Peyer's patch (tissue), 4 donors: ENCODE measurements around the gene SYT9. TPM values are rescaled to one million over a fixed set of nuclear protein-coding genes. Genes with fewer than 3 reads are reported as not detected.
A peak's percentile ranks its signal among the peaks of the same experiment; 100 is the strongest.

Source experiments
- DNase-seq, 3 donors: peaks; one replicate each; pipeline ENCODE4 v3.0.0-alpha.2; 2017 to 2019
- H3K27ac ChIP-seq, 4 donors: fragments of 200-600 bp; sonication (generic); one replicate each; pipeline ENCODE4 v1.5.1; 2016 to 2019
- H3K27me3 ChIP-seq, 2 donors: fragments of 200-600 bp; sonication (generic); one replicate each; pipeline ENCODE4 v1.5.1; 2019
- H3K36me3 ChIP-seq, 3 donors: fragments of 200-600 bp; sonication (generic); one replicate each; pipeline ENCODE4 v1.5.1; 2016 to 2019
- H3K4me1 ChIP-seq, 4 donors: fragments of 200-600 bp; sonication (generic); one replicate each; pipeline ENCODE4 v1.5.1; 2016 to 2019
- H3K4me3 ChIP-seq, 4 donors: fragments of 200-600 bp; sonication (generic); 1 replicate in 3 of 4; 2 replicates in 1 of 4; pipeline ENCODE4 v1.5.1; 2016 to 2019; ENCODE audit warnings: mild to moderate bottlenecking in 1 of 4
- H3K9me3 ChIP-seq, 4 donors: fragments of 200-600 bp; sonication (generic); one replicate each; pipeline ENCODE4 v1.5.1; 2016 to 2019; ENCODE audit warnings: mild to moderate bottlenecking in 1 of 4
- POLR2A ChIP-seq, 2 donors: fragments of 450-650 bp; IDR thresholded peaks; one replicate each; pipeline ENCODE4 v1.5.1; 2017; ENCODE audit warnings: antibody characterized with exemption in 2 of 2, mild to moderate bottlenecking in 2 of 2, moderate library complexity in 2 of 2
- total RNA-seq, 4 donors: library from RNA; depleted of rRNA; stranded (reverse); fragments of >200 nt; gene quantifications; one replicate each; pipeline ENCODE4 v1.1.0, GENCODE V29; 2016
- TF ChIP-seq, protein P1 (sequence below), 6 experiments: fragments of 450-650 bp in 4 of 6; fragments of 200-600 bp in 2 of 6; sonication (generic) in 1 of 6; IDR thresholded peaks; one replicate each; pipeline ENCODE4 v1.5.1; 2017 to 2019; ENCODE audit warnings: antibody characterized with exemption in 6 of 6, mild to moderate bottlenecking in 3 of 6, moderate library complexity in 1 of 6

SYT9 gene
- total RNA-seq, 4 donors from 2014 or later: not detected

DNA sequence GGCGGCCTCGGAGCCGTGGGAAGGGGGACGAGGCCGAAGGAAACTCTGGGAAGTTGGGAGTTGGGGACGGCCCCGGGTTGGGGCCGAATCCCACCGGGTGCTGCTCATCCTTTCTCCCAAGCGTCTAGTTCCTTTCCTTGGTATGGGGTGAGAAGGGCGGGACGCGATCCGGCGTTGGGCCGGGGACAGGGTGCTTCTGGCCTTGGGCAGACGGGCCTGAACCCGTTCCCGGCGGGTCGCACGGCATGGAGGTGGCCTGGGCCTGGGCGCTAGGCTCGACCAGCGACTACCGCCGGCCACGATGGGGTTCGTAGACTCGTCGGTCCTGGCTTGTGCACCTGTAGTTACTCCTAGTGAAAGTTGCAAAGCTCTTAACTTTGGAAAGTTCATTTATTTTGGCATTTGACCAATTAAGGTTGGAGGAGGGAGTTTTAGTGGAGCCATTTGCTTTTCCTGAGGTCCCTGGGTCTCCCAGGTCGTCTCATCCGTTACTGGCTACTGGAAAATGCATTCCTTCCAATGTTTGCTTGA is 1.0 kb downstream of the SYT9 start:
- Histone ChIP-seq H3K27ac (no peak overlapping the region), H3K9me3 (no peaks in the 10 kb centered on the region), H3K36me3 (no peaks in the 10 kb centered on the region), H3K4me3 (peak overlapping the region in 2 of 4 donors; percentile 51 to 52), H3K27me3 (peaks cover 0 to 11% of the 10 kb centered on the region in 2 donors), H3K4me1 (peaks cover 0 to 10% (median 3%) of the 10 kb centered on the region in 4 donors)
- peak in 1 of 3 donors; percentile 41 for DNase-seq
- TF ChIP-seq, protein P1, sequence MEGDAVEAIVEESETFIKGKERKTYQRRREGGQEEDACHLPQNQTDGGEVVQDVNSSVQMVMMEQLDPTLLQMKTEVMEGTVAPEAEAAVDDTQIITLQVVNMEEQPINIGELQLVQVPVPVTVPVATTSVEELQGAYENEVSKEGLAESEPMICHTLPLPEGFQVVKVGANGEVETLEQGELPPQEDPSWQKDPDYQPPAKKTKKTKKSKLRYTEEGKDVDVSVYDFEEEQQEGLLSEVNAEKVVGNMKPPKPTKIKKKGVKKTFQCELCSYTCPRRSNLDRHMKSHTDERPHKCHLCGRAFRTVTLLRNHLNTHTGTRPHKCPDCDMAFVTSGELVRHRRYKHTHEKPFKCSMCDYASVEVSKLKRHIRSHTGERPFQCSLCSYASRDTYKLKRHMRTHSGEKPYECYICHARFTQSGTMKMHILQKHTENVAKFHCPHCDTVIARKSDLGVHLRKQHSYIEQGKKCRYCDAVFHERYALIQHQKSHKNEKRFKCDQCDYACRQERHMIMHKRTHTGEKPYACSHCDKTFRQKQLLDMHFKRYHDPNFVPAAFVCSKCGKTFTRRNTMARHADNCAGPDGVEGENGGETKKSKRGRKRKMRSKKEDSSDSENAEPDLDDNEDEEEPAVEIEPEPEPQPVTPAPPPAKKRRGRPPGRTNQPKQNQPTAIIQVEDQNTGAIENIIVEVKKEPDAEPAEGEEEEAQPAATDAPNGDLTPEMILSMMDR (IDR thresholded peaks at IDR 0.05): no peak
- no peak for TF ChIP-seq POLR2A (IDR thresholded peaks at IDR 0.05)

DNA sequence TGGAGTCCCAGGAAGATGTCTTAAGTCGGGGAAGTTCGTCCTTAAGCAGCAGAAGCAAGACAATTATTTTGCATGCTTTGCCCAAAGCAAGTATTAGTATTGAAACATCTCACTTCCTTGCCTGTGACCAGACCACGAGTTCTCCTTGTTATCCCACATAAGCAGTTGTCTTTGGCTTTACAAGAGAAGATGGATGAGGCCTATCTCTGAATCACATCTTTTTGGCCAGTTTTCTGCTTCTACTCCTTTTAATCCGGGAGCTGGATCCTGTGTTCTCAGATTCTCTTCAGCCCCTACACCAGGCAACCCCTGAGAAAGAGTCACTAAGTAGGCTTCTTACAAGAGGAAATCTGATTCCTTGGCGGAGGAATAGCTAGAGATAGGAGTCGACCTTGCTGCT is 2.1 kb downstream of the SYT9 start:
- DNase-seq: no peak
- H3K36me3 ChIP-seq: no peaks in the 10 kb centered on the region
- peaks cover 0 to 11% of the 10 kb centered on the region in 2 donors for H3K27me3 ChIP-seq
- H3K9me3 ChIP-seq: no peaks in the 10 kb centered on the region
- H3K4me3 ChIP-seq: no peak overlapping the region
- no peak overlapping the region for H3K27ac ChIP-seq
- TF ChIP-seq, protein P1 (IDR thresholded peaks at IDR 0.05): no peak
- no peak for TF ChIP-seq POLR2A (IDR thresholded peaks at IDR 0.05)
- peaks cover 0 to 10% (median 3%) of the 10 kb centered on the region in 4 donors for H3K4me1 ChIP-seq

DNA sequence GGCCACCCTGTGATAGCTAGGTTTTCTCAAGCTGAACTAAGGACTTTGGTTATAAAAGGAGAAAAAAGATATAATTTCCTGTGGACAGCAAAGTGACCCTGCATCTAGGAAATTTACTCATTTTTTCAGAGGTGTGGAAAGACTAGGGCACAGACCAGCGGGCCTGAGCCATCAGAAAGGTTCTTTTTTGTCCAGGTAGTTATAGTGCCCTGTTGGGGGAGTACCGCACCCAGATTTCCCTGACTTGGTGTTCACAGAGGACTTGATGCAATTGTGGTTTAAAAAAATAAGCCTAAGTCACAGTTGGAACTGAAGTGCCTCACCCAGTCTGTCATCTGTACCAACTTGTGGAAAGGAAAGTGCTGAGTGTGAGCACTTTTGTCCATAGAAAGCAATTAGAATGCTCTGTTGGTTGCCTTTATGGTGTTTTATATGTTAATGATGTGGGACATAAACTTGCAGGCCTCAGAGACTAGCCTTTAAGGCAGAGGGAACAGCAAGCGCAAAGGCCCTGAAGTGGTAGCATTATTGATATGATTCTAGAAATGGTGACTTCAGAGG is 3.1 kb downstream of the SYT9 start:
- no peaks in the 10 kb centered on the region for H3K9me3 ChIP-seq
- H3K27ac ChIP-seq: no peak overlapping the region
- no peak overlapping the region for H3K4me3 ChIP-seq
- TF ChIP-seq, protein P1 (IDR thresholded peaks at IDR 0.05): no peak
- TF ChIP-seq POLR2A (IDR thresholded peaks at IDR 0.05): no peak
- H3K36me3 ChIP-seq: no peaks in the 10 kb centered on the region
- H3K4me1 ChIP-seq: peaks cover 0 to 10% (median 3%) of the 10 kb centered on the region in 4 donors
- DNase-seq: no peak
- peaks cover 0 to 11% of the 10 kb centered on the region in 2 donors for H3K27me3 ChIP-seq

DNA sequence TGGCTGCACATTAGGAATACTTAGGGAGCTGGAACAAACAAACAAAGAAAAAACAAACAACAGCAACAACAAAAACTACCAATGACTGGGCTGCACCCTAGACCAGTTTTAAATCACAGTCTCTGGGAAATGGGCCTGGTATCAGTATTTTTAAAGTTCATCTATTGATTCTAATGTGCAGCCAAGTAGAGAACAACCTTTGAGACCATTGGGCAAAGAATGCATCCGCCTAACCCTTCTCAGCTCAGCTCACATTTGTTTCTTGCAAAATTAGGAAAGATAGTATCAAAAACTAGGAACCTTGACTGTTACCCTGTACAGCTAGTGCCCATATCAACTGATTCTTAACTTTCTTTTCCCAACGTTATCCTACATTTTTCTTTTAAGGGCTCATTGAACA is 5.2 kb downstream of the SYT9 start:
- Histone ChIP-seq H3K4me3 (no peak overlapping the region), H3K4me1 (peaks cover 0 to 9% (median 3%) of the 10 kb centered on the region in 4 donors), H3K9me3 (no peaks in the 10 kb centered on the region), H3K27ac (no peak overlapping the region), H3K36me3 (no peaks in the 10 kb centered on the region), H3K27me3 (peaks cover 0 to 11% of the 10 kb centered on the region in 2 donors)
- TF ChIP-seq POLR2A (IDR thresholded peaks at IDR 0.05): no peak
- TF ChIP-seq, protein P1 (IDR thresholded peaks at IDR 0.05): no peak
- DNase-seq: no peak

DNA sequence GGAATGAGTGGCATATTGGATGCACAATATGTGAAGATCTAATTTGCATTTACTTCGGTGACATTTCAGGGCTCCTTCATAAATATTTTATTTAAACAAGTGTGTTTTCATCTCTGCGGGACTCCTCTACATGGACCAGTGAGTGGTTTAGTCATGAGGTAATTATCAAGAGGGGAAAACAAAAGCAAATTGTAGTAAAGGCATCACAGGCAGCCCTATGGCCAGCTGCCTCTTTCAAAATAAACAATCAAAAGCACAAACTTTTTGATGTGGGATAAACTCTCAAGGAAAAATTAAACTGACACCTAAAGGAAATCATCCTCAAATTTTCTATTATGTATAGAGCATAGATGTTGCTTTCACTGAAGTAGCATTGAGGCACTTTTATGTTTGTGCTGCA is 6.0 kb downstream of the SYT9 start:
- Histone ChIP-seq H3K27ac (no peak overlapping the region), H3K4me3 (no peak overlapping the region), H3K9me3 (no peaks in the 10 kb centered on the region), H3K27me3 (peaks cover 0 to 5% of the 10 kb centered on the region in 2 donors), H3K36me3 (no peaks in the 10 kb centered on the region), H3K4me1 (peaks cover 0 to 1% (median under 1%) of the 10 kb centered on the region in 4 donors)
- TF ChIP-seq, protein P1 (IDR thresholded peaks at IDR 0.05): no peak
- no peak for TF ChIP-seq POLR2A (IDR thresholded peaks at IDR 0.05)
- DNase-seq: no peak
